ENCODE data around the gene PTH1R. TPM values are rescaled to one million over a fixed set of nuclear protein-coding genes. Genes with fewer than 3 reads are reported as not detected.
"Not testable (repeated sequence)": the region's sequence is repeated elsewhere in the genome, so short reads cannot be mapped to it uniquely, and the experiment has no call there.

Gene PTH1R
- total RNA-seq, 1 donor from 2014 or later, result 2.3 TPM

DNA sequence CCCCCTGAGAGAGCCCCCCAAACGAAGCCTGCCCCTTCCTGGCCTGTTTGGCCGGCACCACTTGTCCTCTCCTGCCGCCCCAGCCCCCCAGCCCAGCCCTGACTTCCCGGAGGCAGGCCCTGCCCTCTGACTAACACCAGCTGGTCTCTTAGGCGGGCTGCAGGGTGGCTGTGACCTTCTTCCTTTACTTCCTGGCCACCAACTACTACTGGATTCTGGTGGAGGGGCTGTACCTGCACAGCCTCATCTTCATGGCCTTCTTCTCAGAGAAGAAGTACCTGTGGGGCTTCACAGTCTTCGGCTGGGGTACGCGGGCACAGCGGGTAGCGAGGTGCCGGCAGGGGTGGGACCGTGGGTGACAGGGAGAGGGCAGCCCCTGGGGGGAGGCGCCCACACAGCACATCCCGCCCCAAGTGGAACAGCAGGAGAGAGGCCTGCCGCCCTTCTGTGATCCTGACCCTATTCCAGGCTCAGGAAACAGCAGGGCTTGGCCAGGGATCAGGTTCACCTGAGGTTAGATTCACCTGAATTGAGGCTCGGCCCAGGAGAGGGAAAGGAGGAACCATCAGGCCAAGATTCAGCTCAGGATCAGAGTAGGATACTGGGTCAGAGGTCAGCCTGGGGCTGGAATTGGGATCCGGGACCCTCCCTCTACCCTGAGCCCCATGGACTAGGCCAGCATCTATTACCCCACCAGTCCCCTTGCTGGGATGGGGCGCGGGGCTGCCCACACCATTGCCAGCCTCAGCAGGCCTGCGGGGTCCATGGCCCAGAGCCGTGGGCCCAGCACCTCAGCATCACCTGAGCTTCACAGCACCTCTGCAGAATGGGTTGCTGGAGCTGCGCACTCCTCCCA is 21.9 kb downstream of the PTH1R start:
- no peak for DNase-seq

DNA sequence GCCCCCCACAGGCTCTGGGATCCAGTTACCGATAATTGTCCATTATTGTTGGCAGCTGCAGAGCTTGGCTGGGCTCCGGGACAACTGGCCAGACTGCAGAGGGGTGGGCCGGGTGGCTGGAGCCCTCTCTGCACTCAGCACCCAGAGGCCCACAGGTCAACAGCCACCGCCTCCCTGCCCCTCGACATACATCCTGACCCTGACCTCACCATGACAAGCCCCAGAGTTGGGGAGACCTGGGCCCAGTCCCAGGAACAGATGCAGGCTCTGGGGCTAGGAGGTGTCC is 22.4 kb downstream of the PTH1R start:
- DNase-seq, result no peak

DNA sequence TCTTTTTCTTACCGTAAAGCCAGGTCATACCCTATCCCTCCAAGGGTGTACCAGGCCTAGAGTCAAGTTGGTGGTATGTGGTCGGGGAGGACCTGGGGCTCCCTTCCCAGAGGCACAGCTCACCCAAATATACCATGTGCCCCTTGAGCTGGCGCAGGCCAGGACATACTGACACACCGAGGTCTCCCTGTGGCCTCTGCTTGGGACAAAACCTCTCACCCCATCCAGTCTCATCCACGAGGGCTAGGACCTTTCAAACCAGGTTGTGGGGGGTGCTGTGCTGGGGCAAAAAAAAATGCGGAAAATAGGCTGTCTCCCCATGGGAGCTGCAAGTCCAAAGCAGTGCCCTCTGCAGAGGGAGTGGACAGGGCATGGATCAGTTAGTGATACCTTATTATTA is 22.8 kb downstream of the PTH1R start:
- no peak for DNase-seq

DNA sequence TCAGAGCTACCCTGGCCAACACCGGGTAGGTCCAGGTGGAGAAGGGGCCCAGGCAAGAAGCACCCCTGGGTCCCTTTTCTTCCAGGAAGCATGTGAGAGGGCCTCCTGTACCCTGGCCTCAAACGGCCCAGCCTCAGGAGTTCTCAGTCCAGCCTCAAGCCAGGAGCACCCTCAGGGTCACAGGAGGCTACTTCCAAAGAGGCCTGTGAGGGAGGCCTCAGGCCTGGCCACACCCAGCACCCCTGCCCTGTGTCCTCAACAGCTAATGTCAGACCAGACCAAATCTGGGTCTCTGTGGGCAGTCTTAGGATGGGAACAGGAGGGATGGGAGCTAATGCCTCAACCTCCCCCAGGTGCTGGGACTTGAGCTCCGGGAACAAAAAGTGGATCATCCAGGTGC is 23.5 kb downstream of the PTH1R start:
- DNase-seq, result no peak

DNA sequence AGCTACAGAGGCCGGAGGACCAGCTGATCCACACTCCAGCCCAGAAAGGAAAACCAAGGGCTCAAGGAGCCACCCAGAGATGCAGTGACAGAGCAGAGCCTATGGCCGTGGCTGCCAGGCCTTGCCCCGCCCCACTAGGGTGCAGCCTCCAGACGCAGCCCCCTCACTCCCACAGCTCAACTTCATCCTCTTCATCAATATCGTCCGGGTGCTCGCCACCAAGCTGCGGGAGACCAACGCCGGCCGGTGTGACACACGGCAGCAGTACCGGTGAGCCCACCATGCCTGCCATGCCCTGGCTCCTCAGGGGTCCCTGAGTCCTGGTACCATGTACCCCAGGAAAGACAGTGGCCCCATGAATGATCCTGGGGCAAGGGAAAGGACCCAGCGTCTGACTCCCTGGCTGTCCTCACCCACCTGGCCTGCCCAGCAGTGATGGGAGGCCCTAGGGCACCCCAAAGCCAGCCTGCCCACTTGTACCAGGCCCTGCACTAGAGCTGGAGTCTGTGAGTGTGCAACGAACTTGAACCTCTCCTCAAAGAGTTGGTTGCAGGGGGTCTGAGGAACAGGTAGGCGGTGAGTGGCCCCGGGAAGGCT is 24.2 kb downstream of the PTH1R start:
- no peak for DNase-seq

DNA sequence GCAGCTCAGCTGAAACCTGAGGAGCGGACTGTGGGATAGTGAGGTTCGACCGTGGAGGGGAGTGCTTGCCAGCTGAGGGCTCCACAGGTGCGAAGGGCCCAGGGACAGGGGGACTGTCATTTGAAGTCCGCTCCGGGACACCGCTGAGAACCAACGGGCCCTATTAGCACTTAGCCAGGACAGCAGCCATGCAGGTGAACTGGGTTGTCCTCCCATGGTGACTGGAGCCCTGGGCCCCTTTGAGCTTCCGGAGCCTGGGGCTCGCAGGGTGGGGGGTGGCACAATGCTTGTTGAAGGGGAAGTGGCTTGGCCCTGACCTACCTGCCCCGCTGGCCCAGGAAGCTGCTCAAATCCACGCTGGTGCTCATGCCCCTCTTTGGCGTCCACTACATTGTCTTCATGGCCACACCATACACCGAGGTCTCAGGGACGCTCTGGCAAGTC is 24.7 kb downstream of the PTH1R start:
- no peak for DNase-seq

DNA sequence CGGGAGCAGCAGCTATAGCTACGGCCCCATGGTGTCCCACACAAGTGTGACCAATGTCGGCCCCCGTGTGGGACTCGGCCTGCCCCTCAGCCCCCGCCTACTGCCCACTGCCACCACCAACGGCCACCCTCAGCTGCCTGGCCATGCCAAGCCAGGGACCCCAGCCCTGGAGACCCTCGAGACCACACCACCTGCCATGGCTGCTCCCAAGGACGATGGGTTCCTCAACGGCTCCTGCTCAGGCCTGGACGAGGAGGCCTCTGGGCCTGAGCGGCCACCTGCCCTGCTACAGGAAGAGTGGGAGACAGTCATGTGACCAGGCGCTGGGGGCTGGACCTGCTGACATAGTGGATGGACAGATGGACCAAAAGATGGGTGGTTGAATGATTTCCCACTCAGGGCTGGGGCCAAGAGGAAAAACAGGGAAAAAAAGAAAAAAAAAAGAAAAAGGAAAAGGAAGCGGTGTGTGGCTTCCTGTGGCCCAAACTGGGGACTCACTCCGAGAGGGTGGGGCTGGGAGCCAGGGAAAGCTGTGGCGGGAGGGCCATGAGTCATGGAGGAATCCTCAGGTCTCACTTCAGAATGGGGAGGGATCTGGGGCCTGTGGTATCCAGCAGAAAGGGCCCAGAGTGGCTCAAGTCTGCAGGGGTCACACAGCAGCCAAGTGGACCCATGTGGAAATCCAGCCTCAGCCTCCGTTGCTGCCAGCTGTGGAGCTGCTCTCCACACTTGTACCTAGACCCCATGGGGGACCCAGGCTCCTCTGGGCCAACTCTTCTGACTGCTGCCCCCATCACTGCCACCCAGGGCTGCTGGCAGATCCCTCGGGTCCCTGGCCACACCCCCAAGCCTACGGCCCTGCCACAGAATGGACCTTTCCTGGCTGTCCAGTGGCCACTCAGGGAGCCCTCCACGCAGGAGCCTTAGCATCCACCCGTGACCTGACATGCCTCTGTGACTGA is 26.1 kb downstream of the PTH1R start:
- DNase-seq, result no peak

DNA sequence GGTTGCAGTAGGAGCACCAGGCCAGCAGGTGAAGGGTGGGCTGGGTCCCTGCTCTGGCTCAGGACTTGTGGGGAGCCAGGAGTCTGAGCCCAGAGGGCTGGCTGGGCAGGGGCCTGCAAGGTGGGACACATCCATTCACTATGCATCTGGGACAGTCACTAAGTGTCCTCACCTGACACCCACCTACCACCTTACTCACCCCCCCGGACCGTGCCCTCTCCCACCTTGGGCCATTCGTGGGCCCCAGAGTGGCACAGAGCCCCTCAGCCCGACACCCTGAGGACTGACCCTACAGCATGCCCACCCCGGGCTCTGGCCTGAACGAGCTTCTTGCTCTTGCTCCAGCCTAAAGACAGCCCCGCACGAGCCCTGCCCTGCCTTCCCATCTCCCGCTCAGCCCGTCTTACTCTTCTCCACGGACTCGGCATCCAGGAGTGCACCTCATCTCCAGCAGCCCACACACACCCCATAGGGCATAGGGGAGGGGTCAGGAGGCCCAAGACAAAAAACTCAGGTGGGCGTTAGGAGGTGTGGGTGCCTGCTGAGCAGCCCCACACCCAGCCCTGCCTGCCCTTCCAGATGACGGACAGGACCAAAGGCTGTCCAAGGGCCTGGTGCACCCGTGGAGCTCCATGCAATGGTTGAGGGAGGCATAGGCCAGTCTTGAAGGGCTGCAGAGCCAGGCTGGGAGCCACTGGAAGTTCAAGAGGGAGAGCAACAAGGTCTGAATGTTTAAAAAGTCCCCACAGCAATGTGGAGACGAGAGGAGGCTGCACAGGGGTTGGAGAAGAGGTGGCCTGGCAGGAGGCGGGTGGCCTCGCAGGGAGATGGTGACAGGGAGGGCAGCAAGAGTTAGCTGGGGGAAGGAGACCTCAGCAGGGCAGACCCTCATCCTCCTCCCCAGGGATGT is 27.0 kb downstream of the PTH1R start:
- no peak for DNase-seq

DNA sequence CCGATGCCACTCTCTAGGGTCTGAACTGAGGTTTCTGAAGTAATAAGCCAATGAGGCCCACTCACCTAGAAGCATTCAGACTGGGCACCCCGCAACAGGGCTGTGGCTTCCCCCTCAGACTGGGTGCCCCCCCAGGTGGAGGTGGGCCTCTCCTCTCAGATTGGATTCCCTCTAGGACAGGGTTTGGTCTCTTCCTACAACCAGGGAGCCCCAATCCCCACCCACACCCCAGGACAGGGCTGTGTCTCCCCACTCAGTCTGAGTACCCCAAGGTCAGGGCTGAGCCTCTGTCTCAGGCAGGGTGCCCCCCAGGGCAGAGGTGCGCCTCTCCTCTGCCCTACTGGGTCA is 27.7 kb downstream of the PTH1R start:
- DNase-seq, result no peak

DNA sequence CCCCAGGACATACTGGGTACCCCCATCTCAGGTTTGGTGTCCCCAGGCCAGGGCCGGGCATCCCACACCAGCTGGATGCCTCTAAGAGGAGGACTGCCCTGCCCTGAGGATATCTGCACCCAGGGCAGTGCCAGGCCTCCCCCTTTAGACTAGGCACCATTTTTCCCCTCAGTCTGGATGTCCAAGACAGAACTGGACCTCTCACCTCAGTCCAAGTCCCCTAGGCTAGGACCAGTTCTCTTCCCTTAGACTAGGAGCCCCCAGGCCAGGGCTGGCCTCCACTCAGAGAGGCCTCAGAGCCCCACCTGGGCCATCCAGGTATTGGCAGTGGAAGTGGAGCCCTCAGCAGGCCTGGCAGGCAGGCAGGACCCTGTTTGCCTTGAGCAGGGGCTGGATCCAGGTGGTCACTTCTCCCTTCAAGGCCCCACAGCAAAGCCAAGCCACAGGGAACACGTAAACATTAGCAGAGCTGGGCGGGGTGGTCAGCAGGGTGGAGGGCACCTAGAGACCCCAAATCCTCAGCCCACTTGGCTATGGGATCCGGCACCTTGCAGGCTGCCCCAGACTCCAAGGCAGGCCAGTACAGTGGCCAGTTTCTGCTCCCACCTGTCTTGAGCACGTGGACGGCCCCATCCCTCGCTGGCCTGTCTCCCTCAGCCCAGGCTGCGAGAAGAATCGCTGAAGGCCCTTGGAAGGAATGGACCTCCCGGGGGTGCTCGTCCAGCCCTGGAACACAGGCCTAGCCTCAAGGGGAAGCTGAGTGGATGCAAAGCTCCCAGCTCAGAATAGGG is 28.3 kb downstream of the PTH1R start:
- DNase-seq, result no peak

DNA sequence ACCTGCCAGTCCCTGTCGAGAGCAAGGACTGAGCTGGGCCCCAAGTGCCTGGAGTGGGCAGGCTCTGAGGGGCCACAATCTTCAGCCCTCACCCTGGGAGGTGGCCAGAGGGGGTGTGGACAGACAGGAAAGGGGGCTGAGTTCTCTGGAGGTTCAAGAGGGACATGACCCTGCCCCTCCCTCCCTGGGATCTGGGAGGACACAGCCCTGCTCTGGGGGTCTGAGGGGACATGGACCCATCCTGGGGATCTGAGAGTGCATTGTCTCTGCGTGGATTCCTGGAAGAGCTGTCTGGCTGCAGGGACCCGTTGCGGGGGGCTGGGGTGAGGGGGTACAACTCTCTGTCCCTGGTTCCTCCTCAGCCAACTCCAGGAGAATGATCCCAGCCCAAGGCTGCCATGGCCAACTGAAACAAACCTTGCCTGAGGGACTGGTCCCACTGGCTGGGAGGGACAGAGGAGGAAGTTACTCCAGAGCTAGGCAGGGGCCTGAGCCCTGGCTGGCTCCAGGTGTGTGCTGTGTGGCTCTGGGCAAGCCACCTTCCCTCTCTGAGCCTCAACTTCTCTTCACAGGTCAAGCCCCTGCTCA is 29.0 kb downstream of the PTH1R start:
- DNase-seq, result no peak

DNA sequence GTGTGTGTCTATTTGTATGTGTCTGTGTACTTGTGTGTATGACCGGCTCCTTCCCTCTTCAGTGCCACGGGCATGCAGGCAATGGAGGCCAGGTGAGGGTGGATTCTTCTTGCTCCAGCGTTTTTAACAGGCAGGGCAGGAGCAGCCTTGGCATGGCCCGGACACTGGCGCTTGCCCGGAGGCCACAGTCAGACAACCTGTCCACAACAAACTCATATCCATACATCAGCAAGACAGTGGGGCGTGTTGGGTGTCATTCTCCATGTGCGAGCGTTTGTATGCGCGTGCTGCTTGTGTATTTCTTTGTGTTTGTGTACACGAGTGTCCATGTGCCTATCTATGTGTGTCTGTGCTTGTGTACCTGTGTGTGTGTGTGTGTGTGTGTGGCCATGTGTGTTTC is 29.8 kb downstream of the PTH1R start:
- DNase-seq, result no peak

DNA sequence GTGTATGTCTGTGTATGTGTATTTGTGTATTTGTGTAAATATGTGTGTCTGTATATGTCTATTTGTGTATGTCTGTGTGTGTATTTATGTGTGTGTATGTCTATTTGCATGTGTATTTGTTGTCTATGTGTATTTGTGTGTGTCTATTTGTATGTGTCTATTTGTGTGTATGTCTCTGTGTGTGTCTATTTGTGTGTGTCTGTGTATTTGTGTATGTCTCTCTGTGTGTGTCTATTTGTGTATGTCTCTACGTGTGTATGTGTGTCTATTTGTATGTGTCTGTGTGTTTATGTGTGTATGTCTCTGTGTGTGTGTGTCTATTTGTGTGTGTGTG is 30.4 kb downstream of the PTH1R start:
- no peak for DNase-seq

DNA sequence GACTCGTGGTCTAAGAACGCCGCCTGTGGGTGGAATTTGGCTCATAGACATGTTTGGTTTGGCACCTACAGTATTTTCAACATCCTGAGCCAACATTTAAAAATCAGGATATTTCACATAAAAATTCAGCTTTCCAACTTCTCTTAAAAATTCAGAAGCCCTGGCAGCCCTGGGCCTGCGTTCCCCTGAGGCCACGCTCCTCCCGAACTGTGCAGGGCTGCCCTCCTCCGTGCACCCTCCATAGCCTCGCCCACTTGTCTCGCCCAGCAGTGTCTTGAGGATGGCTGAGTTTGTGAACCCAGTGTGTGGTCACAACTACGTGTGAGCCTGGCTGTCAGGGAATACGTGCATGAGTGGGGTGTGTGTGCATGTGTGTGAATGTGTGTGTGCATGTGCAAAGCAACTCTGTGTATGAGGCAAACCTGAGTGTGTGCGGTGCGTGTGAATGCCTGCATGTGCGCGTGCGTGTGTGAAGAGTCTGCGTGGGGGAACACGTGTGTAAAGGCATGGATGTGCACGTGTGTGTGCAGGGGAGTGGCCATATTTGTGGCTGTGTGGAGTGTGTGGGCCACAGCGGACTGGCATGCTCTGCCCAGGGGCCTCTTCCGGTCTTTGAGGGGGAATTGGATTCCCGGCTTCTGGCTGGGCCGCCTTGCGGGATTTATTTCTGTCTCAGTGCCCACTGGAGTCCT is 30.9 kb downstream of the PTH1R start:
- no peak for DNase-seq

DNA sequence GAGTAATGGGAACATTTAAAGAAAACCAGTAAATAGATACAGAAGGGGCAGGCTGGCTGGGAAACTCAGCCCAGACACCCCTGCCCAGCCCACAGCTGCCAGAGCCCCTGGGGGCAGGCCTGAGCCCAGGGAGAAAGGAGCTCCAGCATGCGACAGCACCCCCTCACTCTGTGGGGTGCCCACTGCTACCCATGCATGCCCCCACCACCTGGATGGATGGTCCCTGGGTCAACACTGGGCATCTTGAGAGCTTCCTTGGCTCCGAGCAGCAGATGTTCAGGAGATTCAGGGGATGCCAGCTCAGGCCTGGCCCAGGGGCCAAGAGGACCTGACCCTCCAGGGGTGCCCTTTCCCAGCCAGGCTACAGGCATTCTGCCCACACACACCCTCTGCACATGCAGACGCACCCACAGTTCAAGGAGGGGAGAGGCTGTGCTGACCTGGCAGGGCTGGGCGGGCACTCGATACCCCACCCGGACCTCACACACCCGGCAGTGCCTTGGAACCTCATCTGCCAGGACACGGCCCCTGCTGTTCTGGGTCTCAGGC is 31.5 kb downstream of the PTH1R start:
- DNase-seq, result no peak

DNA sequence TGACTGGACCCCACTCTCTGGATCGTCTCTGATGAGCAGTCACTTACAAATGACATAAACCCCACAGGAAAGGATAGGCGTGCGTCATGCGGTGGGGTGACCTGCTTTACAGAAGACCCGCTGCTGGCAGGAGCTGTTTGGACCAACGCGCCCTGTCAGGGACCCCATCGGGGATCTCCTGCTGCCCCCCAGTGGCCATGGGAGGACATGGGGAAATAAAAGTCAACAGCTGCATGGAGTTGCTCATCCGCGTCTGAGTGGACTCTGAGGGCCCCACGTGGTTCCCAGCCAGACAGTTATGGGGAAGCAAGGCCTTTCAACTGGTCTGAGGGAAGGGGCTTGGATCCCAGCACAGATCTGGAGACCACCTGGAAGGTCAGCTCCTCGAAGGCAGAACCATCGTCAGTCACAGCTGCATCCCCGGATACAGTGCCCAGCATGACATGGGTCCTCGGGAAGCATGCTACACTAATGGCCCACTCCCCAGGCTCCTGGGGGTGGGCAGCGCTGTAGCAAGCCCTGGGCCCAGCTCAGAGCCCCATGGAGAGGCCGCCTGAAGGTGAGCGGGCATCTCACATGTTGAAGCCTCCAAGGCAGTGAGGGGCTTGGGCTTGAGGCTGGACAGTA is 32.1 kb downstream of the PTH1R start:
- DNase-seq, result peak; percentile 78

DNA sequence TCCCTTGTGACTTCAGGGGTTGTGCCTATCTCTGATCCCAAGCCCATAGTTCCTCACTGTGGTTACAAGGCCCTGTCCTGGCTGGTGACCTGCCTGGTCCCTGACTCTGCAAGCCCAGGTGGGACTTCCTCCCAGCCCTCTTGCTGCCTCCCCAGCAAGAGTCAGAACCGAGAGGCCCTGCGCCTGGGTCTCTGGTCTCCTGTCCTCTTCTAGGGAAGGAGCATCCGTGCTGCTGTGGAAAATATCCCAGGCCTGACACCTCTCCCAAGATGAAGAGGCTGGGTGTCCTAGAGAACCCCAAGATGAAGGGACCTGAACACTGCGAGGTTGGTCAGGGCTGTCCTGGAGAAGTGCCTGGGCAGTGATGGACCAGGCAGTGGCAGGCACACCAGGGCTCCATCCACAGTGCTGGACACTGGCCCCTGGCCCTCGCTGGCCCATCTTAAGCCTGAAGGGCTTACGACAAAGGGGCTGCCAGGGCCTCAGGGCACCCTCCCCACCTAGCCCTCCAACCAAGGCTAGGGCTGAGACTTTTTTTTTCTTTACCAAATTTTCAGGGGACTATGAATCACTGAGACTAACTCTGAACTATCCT is 32.7 kb downstream of the PTH1R start:
- DNase-seq, result no peak

DNA sequence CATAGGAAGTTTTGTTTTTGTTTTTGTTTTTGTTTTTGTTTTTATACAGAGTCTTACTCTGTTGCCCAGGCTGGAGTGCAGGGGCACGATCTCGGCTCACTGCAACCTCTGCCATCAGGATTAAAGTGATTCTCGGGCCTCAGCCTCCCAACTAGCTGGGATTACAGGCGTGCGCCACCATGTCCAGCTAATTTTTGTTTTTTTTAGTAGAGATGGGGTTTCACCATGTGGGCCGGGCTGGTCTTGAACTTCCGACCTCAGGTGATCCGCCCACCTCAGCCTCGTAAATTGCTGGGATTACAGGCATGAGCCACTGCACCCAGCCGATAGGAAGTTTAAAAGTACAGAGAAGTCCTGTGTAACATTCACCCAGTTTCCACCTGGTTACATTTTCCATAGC is 33.4 kb downstream of the PTH1R start:
- DNase-seq, result not testable (repeated sequence)

DNA sequence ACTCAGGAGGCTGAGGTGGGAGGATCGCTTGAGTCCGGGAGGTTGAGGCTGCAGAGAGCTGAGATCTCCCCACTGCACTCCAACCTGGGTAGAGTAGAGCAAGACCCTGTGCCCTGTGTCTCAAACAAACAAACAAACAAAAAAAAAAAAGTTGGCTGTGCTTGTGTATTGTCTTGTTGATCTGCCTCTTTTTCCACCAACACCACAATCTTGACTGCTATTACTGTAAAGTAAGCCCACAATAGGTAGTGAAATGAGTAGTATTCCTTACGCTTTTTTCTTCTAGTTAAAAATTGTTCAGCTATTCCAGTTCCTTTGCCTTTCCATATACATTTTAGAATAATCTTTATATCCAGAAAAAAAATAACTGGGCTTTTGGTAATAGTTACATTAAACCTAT is 35.5 kb downstream of the PTH1R start:
- no peak for DNase-seq

Measured in occipital lobe (tissue), 2 donors.